Measurements from ENCODE around the gene RSRC1.

DNA sequence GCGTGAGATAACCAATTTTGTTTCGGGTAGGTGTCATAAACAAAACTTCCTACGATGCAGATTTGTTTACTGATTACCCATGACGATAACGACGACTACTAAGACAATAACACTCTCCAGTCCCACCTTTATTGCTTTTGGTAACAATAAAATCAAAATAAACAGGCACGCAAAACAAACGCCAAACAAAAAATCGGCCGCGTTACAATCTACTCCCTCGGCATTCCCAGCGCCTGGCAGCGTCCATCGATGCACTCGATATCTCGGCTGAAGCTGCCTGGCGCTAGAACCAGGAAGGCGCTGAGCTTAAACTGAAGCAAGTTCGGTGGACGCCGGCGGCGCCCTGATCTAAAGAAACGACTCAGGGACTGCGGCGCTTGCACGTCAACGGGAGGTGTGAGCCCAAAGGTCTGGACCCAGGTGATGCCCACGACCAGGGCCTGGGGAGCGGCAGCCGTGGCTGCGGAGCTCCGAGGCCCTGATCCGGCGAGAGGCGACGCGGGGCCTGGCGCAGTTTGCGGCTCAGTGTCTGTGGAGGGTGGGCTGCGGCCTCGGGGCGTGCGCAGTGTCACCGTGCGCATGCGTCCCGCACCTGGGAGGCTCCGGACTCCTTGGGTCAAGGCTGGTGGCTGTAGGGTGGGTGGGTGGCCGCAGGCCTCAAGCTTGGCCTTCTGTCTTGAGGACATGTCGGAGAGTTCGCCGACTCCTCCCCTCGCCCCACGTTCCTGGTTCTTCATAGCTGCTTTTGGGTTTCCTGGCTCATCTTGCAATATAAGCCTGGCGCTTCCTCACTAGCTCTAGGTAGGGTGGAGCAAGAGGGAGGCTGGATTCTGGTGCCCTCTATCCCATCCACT lies at the start of gene RSRC1:
- TF ChIP-seq, protein P1, sequence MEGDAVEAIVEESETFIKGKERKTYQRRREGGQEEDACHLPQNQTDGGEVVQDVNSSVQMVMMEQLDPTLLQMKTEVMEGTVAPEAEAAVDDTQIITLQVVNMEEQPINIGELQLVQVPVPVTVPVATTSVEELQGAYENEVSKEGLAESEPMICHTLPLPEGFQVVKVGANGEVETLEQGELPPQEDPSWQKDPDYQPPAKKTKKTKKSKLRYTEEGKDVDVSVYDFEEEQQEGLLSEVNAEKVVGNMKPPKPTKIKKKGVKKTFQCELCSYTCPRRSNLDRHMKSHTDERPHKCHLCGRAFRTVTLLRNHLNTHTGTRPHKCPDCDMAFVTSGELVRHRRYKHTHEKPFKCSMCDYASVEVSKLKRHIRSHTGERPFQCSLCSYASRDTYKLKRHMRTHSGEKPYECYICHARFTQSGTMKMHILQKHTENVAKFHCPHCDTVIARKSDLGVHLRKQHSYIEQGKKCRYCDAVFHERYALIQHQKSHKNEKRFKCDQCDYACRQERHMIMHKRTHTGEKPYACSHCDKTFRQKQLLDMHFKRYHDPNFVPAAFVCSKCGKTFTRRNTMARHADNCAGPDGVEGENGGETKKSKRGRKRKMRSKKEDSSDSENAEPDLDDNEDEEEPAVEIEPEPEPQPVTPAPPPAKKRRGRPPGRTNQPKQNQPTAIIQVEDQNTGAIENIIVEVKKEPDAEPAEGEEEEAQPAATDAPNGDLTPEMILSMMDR (IDR thresholded peaks at IDR 0.05; ENCODE audit: poor library complexity), result no peak
- no peak for TF ChIP-seq EZH2 (IDR thresholded peaks at IDR 0.05; ENCODE audit: borderline replicate concordance)
- no peak for TF ChIP-seq EZH2phosphoT487 (IDR thresholded peaks at IDR 0.05; ENCODE audit: low read depth, severe bottlenecking, unreplicated experiment)

Data from hepatocyte (in vitro differentiated cells).